GM15510 (cell line): ENCODE data around the gene SAMD4A.

Experiments
- POLR2A ChIP-seq: IDR thresholded peaks from 3 replicates; pipeline ENCODE4 v1.6.1; 2011; ENCODE audit warnings: borderline replicate concordance; ENCODE audit not compliant: insufficient read length; ENCODE audit errors: extremely low read depth

SAMD4A gene

DNA sequence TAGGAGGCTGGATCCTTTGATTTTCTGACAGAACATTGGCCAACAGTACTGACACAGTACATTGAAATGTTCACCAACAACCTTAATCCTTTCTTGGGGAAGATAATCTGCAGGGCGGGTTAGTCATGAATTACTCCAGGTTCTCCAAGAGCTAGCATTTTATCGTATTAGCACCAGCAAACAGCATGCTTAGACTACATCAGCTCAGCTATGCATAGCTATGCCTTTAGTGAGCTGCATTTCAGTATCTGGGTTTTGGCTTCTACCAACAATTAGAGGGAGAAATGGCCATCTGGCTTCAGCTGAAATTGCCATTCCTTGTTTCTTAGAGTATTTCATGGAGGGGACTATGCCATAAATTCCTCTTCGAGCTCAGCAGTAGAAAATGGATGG, 33.8 kb downstream of the SAMD4A start:
- TF ChIP-seq POLR2A, result no peak

DNA sequence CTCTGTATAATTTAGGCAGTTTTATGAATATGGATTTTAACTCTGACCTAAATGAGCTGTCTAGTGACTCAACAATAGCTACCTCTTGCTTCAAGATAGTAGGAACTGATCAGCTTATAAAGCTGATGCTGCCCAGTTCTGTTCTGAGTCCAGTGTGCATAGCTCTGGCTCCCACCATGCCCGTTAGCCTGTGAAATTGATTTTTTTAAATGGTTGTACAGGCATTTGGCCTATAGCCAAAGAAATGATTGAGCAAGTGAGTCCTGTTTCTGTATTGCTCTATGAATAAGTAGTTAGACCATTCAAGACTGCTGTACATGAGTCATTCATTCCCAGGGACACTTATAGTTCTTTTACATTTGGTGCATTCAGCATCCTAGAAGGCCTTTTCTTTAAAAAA, 36.4 kb downstream of the SAMD4A start:
- TF ChIP-seq POLR2A, result no peak

- TF ChIP-seq POLR2A, result no peak
Measured at GRCh38 chr14:54606178-54606577, 39.2 kb downstream of the SAMD4A start.

- no peak for TF ChIP-seq POLR2A
Measured at GRCh38 chr14:54606631-54607133, 39.8 kb downstream of the SAMD4A start.

DNA sequence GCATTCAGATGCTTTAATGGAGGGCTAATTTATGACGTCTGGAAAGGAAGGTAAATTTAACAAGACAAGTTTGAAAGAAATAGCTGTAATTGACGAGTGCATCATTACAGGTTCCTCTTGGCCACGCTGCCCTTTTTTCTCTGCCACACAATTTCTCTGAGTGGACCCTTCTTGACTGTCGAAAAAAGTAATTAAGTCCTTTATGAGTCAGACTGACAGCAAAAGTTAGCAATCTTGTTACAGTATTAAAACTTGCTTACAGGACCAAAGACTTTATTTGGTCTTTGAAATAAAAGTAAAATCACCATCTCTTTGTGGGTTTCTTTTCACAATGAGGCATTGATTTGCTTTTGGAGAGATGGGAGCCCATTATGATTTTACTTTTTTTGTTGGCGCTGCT, 42.6 kb downstream of the SAMD4A start:
- TF ChIP-seq POLR2A, result no peak

- no peak for TF ChIP-seq POLR2A
Measured at GRCh38 chr14:54610051-54610977, 43.4 kb downstream of the SAMD4A start.

DNA sequence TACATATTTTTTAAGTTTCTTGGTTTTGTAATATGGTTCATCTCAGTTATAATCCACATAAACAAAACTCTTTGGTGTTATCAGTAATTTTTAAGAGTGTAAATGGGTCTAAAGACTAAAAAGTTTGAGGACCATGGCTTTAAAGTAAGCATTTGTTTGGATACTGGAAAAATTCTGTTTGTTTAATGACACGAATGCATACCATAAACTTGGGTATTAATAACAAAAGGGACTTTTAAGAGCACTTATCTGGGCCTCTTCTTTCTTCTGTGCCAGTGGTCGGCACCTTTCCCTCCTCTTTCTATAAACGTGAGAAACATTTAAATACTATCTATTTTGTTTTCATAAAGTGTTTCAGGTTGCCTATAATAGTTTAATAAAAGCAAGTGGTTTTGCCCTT, 47.4 kb downstream of the SAMD4A start:
- TF ChIP-seq POLR2A, result no peak

GRCh38 chr14:54617467-54617866, 50.5 kb downstream of the SAMD4A start:
- TF ChIP-seq POLR2A, result no peak

DNA sequence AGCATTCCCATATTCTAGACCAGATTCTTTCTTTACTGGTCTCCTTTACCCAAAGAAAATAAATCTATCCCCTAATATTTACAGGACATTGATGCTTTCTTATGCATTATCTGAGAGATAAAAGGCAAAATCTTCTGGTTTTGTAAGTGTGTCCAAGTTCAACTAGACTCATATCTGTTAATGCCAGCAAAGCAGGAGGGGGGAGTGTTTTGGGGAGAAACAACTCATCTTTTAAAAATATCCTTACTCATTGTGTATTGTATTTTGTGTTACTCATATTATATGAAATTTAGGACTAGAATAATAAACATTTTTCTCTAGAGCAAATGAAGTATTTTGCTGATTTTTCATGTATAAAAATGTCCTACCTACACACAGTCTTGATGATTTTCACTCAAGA, 54.8 kb downstream of the SAMD4A start:
- no peak for TF ChIP-seq POLR2A

DNA sequence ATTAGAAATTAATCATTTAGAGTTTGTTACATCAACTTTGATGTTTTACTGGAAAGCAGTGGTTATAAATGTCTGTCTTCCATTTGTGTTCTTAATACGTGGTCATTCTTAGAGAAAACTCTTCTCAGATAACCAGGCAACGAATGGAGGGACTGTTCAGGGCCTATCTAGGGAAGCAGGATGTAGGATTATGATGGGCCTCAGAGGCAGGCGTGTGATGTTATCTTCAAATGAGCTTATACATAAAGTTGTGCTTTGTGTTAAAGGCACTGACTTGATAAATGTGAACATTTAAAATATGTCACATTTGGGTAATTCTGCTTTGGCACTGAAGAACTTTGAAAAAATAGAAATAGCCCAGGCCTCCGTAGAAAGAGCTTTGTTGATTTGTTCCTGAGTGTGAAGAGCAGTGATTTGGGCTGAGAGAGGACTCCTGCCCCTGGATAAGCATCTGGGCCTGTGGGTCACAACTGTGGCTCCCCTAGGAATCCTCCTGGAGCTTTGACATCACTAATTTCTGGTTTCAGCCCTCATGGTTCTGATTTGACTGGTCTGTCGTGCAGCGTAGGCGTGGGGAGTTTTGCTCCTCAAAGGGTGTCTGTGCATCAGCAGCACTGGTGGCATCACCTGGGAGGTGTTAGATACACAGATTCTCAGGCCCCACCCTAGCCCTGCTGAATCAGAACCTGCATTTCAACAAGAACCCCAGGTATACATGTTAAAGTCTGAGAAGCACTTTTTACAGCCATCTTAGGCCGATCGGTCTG, 55.4 kb downstream of the SAMD4A start:
- no peak for TF ChIP-seq POLR2A

- TF ChIP-seq POLR2A, result no peak
Measured at GRCh38 chr14:54623279-54624004, 56.5 kb downstream of the SAMD4A start.

DNA sequence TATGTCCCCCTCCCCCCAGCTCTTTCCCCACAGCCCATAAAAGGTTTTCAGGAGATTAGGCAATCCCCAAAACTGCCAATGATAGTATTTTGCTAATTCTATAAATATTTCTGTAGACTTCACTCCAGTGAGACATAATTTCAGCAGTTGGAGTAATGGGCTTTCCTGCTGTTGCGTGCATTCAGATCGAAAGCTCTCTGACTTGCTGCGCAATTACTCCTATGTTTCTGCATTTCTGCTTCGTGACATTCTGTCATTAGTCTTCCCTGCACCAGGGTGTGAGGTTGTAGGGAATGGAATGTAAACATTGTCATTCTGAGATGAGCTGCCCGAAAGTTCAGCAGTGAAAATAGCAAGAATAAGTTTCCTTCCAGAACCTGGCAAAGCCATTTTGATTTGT, 58.2 kb downstream of the SAMD4A start:
- no peak for TF ChIP-seq POLR2A

DNA sequence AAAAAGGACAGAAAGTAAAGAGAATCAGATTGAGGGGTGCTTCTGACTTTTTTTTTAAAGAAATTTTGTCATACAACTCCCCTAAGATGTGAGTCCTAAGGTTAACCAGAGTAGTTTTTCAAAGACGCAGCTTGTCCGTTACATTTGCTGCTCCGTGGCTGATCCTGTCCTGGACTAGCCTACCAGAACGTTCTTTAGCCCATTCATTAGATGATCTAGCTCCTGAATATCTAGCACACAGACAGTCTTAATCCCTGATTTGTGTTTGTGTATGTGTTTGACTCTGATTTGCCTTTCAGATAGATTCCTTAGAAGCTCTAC, 60.3 kb downstream of the SAMD4A start:
- no peak for TF ChIP-seq POLR2A

GRCh38 chr14:54627540-54628363, 60.8 kb downstream of the SAMD4A start:
- TF ChIP-seq POLR2A, result no peak
